GM12865 (cell line): ENCODE measurements around the gene B4GALT6.
"Not testable (repeated sequence)": the region's sequence is repeated elsewhere in the genome, so short reads cannot be mapped to it uniquely, and the experiment has no call there.

Experiments used
- DNase-seq: peaks from one replicate; pipeline ENCODE4 v3.0.0; 2010; ENCODE audit warnings: low read depth
- H3K4me3 ChIP-seq: 2 replicates; pipeline ENCODE4 v1.5.1; 2011; ENCODE audit warnings: mild to moderate bottlenecking, low read depth, low read length, control low read depth
- CTCF ChIP-seq: IDR thresholded peaks from 2 replicates; pipeline ENCODE4 v1.5.1; 2011; ENCODE audit warnings: low read length, control low read depth, low read depth, inconsistent platforms; ENCODE audit not compliant: insufficient read depth; ENCODE audit errors: missing control alignments

B4GALT6 gene

DNA sequence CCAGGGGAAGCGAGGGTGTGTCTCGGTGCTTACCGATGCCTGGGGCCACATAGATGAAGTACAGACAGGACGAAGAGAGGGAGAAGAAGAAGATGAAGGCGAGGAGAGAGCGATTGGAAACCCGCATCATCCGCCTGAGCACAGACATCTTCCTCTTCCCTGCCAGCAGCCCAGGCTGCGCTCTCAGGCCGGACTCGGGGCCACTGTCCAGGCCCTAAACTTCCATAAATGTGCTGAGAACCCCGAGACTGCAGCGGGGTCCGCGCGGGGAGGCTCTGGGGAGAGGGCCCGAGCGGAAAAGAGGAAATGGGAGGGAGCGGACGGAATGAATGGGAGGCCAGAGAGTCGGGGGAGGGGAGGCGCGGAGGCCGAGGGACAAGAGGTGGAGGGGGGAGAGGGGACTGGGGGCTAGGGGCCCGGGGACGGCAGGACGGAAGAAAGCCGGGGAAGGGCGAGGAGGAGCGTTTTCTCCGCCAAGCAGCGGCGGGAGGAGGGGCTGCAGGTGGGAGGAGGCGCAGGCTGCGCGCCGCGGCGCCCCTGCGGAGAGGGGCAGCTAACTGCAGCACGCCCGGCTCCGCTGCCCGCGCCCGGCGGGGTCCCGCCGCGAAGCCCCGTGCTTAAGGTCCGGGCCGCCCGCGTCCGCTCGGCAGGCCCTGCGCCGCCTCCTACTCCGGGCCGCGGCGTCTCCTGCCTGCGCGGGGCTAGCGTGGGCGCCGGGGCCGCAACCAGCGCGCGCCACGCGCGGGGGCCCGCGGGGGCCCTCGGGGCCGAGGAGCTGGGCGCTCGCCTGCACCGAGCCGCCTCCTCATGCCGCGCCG is at the start of gene B4GALT6:
TSS of gene B4GALT6 (minus strand) at position 303 of the 818 bp plus-strand sequence. CDS start at position 148, 155 bp downstream.
- H3K4me3 ChIP-seq: peak within 1 kb of the TSS; percentile 88
- no peak for TF ChIP-seq CTCF
- DNase-seq: peak; percentile 82

- H3K4me3 ChIP-seq: no peak overlapping the region
- DNase-seq: no peak
- TF ChIP-seq CTCF: no peak
These were observed 47.2 kb upstream of the B4GALT6 start for GRCh38 chr18:31731628-31732027.

GRCh38 chr18:31729196-31729595 is 44.8 kb upstream of the B4GALT6 start:
- DNase-seq, H3K4me3 ChIP-seq: not testable (repeated sequence)

DNA sequence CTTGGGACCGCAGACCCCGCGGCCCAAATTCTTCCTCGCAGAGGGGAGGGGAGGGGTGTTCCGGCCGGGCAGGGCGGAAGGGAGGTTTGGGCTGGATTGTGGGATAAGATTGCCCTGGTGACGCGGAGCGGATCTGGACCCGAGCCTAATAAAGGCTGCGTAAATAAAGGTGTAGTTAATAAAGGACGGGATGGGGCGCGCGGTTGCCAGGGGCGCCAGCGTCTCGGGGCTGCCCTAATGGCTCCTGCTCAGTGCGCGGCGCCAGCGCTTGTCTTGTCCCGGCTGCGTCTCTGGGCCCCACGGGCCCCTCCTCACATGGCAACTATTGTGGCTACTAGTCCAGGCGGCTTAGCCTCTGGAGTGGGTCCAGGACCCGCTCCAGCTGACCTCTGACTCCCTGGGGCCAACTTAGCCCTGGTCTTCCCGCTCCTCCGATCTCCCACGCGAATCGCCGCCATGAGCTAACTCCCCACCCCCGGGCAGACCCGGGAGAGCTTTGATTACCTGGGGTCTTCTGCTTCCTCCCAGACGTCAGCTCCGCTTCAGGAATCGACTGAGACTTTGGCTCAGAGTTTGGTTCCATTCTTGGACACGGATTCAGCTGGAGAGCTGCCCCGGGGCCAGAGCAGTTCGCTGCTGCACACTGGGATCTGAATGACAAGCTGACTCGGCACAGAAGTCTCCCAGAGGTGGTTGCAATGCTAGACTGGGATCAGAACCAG is 39.8 kb upstream of the B4GALT6 start:
- TF ChIP-seq CTCF: no peak
- H3K4me3 ChIP-seq: no peak overlapping the region
- DNase-seq: no peak

GRCh38 chr18:31723639-31723989 is 39.2 kb upstream of the B4GALT6 start:
- no peak overlapping the region for H3K4me3 ChIP-seq
- no peak for TF ChIP-seq CTCF
- DNase-seq: no peak

GRCh38 chr18:31722369-31722957 is 38.1 kb upstream of the B4GALT6 start:
- peak; percentile 89 for TF ChIP-seq CTCF
- peak; percentile 85 for DNase-seq
- no peak overlapping the region for H3K4me3 ChIP-seq

DNA sequence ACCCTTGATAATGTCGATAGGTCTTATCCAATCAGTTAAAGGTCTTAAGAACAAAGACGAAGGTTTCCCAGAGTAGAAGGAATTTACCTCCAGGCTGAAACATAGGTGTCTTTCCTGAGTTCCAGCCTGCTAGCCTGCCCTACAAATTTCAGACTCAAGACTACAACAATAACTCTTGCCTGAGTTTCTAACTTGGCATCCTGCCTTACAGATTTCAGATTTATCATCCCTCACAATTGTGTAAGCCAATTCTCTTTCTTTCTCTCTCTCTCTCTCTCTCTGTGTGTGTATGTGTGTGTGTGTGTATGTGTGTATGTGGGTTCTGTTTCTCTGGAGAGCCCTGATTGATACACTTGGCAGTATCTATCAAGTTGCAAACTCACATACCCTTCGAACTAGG is 37.2 kb upstream of the B4GALT6 start:
- no peak overlapping the region for H3K4me3 ChIP-seq
- no peak for DNase-seq
- TF ChIP-seq CTCF: no peak
